ENCODE data around the gene COA1.
"Not testable (repeated sequence)": the region's sequence is repeated elsewhere in the genome, so short reads cannot be mapped to it uniquely, and the experiment has no call there.

Gene COA1

DNA sequence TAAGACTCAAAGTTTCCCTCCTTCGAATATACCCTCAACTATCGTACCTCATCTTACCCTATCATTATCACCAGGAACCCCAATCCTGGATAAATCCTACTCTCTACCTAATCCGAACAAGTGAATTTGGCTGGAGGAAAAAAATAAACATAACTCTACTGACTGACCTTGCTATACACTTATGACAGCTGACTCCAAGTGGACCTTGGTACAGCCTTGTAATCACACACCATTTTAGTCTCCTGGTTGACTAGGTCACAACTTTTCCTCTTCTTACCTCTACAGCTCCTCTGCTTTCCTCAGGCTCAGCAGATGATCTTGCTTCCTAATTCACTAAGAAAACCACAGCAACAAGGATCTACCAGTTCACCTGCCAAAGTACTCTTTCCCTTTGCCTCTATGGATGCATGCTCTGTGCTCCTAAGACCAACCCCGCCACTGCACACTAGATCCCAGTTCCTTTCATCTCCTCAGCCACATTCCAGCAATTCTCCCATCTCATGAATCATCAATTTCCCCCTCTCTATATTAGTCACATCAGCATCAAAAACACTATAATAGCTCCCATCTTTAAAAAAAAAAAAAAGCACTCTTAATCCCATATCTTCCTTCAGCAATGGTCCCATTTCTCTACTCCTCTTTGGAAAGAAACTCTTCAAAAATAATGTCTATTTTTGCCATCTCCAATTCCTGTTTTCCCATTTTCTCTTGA, 35.5 kb downstream of the COA1 start:
- DNase-seq (ENCODE audit: low read depth in 2 of 3, low spot score in 1 of 3): no peak

DNA sequence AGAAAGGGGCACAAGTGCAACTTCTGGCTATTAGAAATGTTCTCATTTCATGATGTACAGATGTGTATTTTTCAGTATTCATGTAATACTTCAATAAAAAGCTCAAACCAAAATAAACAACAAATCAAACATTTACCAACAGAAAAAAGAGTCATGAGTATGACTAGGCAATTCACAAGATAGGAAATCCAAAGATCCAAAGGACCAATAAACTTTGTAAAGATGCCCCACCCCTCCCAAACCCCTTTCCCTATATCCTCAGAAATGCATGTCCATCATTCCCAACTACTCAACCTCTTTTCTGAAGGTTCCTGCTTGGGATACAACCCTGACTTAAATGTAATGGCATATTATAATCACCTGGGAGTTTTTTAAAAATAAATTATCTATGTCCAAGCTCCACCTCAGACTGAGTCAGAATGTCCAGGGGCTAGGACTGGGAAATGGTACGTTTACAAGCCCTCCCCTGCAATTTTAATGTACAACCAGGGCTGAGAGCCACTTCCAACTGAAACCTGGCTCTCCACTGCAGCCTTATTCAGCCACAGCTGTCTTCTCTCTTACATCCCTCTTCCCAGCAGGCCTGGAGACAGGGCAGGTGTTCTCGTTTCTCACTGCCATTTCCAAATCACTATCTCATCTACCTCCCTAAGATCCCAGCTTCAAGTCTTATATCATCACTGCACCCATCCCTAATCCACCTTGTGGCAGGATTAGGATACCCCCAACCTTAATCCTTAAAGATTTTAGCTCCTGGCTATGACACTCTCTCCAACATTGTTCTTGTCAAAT, 36.5 kb downstream of the COA1 start:
- DNase-seq (ENCODE audit: low read depth in 2 of 3, low spot score in 1 of 3): no peak

DNA sequence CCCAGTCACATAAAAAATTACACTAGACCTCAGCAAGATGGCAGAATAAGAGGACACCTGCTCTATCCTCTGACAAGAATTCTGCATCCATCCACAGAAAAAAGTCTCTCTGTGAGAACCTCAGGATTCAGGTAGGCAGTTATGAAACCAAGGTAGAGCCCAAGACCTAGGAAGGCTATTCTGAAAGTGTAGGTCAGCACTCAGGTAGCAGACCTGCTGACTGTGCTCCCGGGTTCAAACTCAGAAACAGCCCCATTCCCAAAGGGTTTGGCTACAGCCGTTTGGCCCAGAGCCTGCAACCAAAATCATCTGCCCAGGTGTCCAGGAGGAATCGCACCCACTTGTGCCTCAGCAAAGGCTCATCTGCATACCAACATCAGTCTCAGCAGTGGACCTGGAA, 37.7 kb downstream of the COA1 start:
- DNase-seq (ENCODE audit: low read depth in 2 of 3, low spot score in 1 of 3): no peak

DNA sequence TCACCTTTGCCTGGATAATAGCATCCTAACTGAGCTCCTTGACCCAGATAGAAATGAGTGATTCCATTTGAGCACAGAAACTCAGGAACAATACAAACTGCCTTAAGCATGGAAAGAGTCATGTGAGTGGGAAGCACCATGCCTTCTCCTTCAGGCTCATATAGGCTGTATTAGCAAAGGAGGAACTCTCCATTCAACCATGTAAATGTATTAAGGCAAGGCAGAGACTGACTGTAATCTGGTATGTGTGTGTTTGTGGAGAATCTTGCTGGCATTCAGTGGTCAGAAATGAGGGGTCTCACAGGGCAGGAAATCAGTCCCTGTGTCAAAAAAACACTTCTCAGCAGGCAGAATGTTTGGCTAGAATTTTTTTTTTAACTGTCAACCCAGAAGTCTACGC, 40.2 kb downstream of the COA1 start:
- DNase-seq (ENCODE audit: low read depth in 2 of 3, low spot score in 1 of 3): no peak

DNA sequence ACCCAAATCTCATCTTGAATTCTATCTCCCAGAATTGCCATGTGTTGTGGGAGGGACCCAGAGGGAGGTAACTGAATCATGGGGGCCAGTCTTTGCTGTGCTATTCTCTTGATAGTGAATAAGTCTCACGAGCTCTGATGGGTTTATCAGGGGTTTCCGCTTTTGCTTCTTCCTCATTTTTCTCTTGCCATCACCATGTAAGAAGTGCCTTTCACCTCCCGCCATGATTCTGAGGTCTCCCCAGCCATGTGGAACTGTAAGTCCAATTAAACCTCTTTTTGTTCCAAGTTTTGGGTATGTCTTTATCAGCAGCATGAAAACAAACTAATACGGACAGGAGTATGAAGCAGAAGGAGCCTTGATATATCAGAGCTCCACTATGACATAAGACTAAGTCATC, 41.5 kb downstream of the COA1 start:
- DNase-seq (ENCODE audit: low read depth in 2 of 3, low spot score in 1 of 3): not testable (repeated sequence)

GRCh38 chr7:43686991-43687390, 42.3 kb downstream of the COA1 start:
- DNase-seq (ENCODE audit: low read depth in 2 of 3, low spot score in 1 of 3): no peak

DNA sequence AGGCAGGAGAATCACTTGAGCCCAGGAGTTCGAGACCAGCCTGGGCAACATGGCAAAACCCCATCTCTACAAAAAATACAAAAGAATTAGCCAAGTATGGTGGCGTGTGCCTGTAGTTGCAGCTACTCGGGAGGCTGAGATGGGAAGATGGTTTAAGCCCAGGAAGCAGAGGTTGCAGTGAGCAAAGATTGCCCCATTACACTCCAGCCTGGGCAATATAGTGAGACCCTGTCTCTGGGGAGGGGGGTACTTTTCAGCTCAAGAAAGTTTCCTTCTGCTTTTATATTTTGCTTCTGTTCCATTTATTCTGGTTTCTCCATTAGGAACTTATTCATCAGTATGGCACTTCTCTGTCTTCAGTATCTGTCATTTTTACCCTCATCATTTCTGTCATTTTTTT, 48.6 kb downstream of the COA1 start:
- no peak for DNase-seq (ENCODE audit: low read depth in 2 of 3, low spot score in 1 of 3)

DNA sequence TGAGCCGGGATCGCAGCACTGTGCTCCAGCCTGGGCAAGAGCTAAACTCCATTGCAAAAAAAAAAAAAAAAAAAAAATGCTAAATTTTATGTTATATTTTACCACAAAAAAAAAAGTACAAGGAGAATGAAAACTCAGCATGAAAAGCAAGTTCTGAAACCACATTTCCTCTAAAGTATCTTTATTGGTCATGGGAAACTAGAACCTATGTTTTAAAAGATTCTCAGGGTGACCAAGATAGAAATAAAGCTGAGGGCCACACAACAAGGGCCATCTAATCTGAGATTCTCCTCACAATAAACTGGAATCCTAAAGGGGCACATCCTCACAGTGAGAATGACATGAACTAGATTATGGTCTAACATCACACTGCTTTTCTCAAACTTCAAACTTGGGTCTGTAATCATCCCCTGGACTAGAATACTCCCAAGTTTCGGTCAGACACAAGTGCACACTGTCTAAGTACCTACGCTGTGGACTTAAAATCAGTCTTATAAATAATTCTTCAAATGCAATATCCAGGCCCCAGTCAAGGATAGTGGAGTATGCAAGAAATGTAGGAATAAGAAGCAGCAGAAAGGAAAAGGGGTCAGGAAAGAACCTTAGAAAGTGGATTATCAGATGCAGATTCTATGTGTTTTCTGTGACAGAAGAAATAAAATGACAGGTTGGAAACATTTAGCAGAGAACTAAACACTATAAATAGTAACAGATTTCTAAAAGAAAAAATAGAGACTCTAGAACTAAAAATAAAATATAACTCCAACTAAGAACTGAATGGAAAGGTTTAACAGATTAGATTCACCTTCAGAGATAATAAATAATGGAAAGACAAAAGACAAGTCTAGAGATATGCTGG, 49.9 kb downstream of the COA1 start:
- DNase-seq (ENCODE audit: low read depth in 2 of 3, low spot score in 1 of 3): no peak

DNA sequence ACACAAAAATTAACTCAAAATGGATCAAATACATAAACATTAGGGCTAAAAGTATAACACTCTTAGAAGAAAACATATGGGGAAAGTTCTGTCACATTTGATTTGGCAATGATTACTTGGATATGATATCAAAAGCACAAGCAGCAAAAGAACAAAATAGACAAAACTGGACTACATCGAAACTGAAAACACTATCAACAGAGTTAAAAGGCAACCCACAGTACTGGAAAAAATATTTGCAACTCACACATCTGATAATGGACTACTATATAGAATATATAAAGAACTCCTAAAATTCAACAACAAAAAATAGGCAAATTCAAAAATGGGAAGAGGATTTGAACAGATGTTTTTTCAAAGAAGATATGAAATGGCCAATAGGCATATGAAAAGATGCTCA, 51.0 kb downstream of the COA1 start:
- DNase-seq (ENCODE audit: low read depth in 2 of 3, low spot score in 1 of 3): no peak

- DNase-seq (ENCODE audit: low read depth in 2 of 3, low spot score in 1 of 3): no peak
These were observed 51.5 kb downstream of the COA1 start for GRCh38 chr7:43677864-43678263.

DNA sequence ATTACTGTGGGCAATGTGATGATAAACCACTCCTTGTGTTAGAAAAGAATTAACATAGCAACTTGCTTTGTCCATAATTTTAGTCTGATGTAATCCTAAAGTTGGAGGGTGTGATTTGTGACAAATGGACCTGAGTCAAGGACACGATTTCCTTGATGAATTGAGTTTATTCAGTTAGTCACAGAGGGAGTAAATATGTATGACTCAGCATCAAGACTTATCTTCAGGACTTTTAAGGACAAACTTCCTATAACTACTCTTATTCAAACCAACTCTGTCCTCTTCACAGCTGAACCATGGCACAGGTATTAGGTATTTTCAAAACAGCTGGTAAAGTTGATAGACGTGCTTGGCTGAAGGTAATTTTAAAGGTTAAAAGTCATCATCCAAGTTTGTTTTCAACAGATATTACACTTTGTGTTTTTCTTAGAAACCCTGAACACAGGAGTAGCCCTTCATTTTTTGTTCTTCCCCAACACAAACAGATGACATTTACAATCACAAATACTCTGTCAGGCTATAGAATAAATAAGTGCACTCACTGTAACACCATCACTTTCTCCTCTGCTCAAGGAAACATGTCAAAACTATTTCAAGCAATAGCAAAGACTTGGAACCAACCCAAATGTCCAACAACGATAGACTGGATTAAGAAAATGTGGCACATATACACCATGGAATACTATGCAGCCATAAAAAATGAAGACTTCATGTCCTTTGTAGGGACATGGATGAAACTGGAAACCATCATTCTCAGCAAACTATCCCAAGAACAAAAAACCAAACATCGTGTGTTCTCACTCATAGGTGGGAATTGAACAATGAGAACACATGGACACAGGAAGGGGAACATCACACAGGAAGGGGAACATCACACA, 54.5 kb downstream of the COA1 start:
- no peak for DNase-seq (ENCODE audit: low read depth in 2 of 3, low spot score in 1 of 3)

DNA sequence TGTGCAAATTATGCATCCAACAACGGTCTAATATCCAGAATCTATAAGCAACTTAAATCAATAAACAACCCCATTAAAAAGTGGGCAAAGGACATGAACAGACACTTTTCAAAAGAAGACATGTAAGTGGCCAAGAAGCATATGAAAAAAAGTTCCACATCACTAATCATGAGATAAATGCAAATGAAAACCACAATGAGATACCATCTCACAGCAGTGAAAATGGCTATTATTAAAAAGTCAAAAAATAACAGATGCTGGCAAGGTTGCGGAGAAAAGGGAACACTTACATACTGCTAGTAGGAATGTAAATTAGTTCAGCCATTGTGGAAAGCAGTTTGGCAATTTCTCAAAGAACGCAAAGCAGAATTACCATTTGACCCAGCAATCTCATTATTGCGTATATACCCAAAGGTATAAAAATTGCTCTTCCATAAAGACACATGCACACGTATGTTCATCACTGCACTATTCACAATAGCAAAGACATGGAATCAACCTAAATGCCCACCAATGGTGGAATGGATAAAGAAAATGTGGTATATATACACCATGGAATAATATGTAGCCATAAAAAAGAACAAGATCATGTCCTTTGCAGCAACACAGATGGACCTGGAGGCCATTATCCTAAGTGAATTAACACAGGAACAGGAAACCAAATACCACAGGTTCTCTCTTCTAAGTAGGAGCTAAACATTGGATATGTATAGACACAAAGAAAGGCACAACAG, 55.9 kb downstream of the COA1 start:
- DNase-seq (ENCODE audit: low read depth in 2 of 3, low spot score in 1 of 3): not testable (repeated sequence)

- DNase-seq (ENCODE audit: low read depth in 2 of 3, low spot score in 1 of 3): no peak
These were observed 57.8 kb downstream of the COA1 start for GRCh38 chr7:43671521-43671920.

DNA sequence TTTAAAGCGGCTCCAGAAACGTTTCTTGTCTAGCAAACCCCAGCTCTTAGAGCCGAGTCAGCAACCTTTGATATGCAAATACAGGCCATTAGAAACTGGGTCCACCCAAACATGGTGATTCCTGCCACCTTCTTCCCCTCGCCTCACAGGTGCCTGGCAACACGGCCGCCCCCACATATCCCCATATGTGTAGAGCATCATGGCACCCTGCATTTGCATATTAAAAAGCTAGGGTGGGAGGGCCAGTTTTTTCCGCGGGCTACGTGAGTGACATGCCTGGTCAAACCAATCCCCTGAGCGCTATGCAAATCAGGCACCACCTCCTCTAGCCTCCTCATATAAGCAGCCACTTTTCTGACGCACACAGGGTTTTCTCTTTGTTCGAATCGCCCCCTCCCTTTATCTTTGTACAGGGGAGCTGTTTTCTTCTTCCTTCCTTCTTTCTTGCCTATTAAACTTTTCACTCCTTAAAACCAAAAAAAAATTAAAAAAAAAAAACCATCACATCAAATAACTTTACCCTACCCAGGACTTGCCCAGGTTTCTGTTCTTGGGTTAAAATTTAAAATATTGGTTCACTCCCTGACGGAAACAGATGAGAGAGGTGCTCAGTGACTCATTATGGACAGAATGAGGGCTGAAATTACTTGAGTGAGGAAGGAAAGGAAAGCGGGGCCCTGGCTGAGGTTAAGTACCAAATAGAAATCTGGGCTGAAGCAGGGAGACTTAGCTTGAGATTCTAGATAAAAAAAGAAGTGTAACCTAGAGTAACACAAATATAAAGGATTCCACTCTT, 59.8 kb downstream of the COA1 start:
- DNase-seq (ENCODE audit: low read depth in 2 of 3, low spot score in 1 of 3): peak; percentile 77 to 87 (median 80)

GRCh38 chr7:43668035-43668434, 61.3 kb downstream of the COA1 start:
- no peak for DNase-seq (ENCODE audit: low read depth in 2 of 3, low spot score in 1 of 3)

GRCh38 chr7:43666938-43667337, 62.4 kb downstream of the COA1 start:
- no peak for DNase-seq (ENCODE audit: low read depth in 2 of 3, low spot score in 1 of 3)

DNA sequence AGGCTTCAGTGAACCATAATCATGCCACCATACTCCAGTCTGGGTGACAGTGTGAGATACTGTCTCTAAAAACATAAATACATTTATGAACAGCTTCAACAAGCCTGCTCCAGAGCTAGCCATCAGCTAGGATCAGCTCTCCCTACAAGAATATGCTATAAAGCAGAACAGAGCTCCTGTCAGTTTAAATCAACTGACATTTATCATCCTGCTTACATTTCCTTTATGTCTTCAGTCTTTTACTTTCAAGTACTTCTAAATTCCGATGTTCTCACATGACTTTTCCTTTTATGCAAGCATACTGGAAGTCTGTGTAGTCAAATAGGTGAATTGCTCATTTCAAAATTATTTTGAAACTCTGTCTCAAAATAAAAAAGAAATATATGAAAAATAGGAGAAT, 64.6 kb downstream of the COA1 start:
- no peak for DNase-seq (ENCODE audit: low read depth in 2 of 3, low spot score in 1 of 3)

- no peak for DNase-seq (ENCODE audit: low read depth in 2 of 3, low spot score in 1 of 3)
These were observed 69.2 kb downstream of the COA1 start for GRCh38 chr7:43660141-43660540.

DNA sequence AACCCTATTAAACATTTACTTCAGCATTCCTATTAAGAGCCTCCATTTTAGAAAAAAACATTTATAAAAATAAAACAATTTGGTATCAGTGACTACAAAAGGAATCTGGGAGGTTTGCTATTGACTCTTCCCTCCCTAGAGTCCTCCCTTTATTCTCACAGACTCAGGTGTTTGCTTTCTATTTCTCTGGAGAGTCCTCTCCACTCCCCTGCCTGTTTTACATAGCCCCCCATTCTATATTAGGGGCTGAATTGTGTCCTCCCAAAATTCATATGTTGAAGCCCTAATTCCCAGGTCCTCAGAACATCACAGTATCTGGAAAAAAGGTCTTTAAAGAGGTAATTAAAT, 69.8 kb downstream of the COA1 start:
- DNase-seq (ENCODE audit: low read depth in 2 of 3, low spot score in 1 of 3): no peak

Measured in stimulated activated CD4-positive, alpha-beta T cell treated with anti-CD3 and anti-CD28 coated beads, Interleukin-12 subunit alpha, Interleukin-12 subunit beta, amount 100 ng/mL, for 48 hours (primary cell).